ENCODE data around the gene FURIN. TPM values are rescaled to one million over a fixed set of nuclear protein-coding genes. Genes with fewer than 3 reads are reported as not detected.

The FURIN gene
- total RNA-seq, 1 experiment from 2014 or later, result 62.0 TPM

- POLR2A ChIA-PET, result no interaction called here
- BruUV-seq (replicated peaks), result no TSS peak
- H3K27me3 ChIP-seq (ENCODE audit: control insufficient read depth, insufficient read depth, low read length), result no peaks in the 10 kb centered on the region
- H3K36me3 ChIP-seq (ENCODE audit: control insufficient read depth, insufficient read depth, low read length), result no peaks in the 10 kb centered on the region
- no peak overlapping the region for H3K27ac ChIP-seq (ENCODE audit: low read length)
- H3K4me1 ChIP-seq (ENCODE audit: control insufficient read depth, insufficient read depth, low read length), result no peaks in the 10 kb centered on the region
- intact Hi-C loops (cut with micrococcal nuclease; ENCODE audit: unreplicated experiment), result no loop called here
- no peak overlapping the region for H3K4me3 ChIP-seq (ENCODE audit: low read depth in 2 of 2, low read length in 2 of 2)
- ATAC-seq (no peak), DNase-seq (ENCODE audit: low read depth, low spot score) (no peak)
- H3K9me3 ChIP-seq (ENCODE audit: control insufficient read depth, insufficient read depth, low read depth, low read length), result no peaks in the 10 kb centered on the region
- no peak for TF ChIP-seq CTCF (IDR thresholded peaks at IDR 0.05)
- TF ChIP-seq SIN3A (IDR thresholded peaks at IDR 0.05; ENCODE audit: borderline replicate concordance, insufficient read depth, low read depth, low read length), result no peak
- no peak for TF ChIP-seq POLR2AphosphoS5 (IDR thresholded peaks at IDR 0.05; ENCODE audit: low read depth, low read length)
- no peak for TF ChIP-seq REST (IDR thresholded peaks at IDR 0.05; ENCODE audit: insufficient read depth in 1 of 2, low read depth in 2 of 2, low read length in 1 of 2)
- no peak for TF ChIP-seq TCF7L2 (IDR thresholded peaks at IDR 0.05; ENCODE audit: low read depth, low read length)
- CTCF ChIA-PET, result interaction anchor here (0.9 kb wide), 1 partner anchor 51 kb away, joined by 3 read pairs; no protein-coding TSS in a partner anchor
- in situ Hi-C loops (cut with HindIII; ENCODE audit: low pct_unique_long_range_greater_than_20kb, low sequenced_read_pairs), result no loop called here
These were observed 33.8 kb upstream of the FURIN start for GRCh38 chr15:90834626-90835025.

- H3K4me3 ChIP-seq (ENCODE audit: low read depth in 2 of 2, low read length in 2 of 2), result no peak overlapping the region
- DNase-seq (ENCODE audit: low read depth, low spot score), result no peak
- no peak for TF ChIP-seq REST (IDR thresholded peaks at IDR 0.05; ENCODE audit: insufficient read depth in 1 of 2, low read depth in 2 of 2, low read length in 1 of 2)
- no peak for TF ChIP-seq POLR2AphosphoS5 (IDR thresholded peaks at IDR 0.05; ENCODE audit: low read depth, low read length)
- TF ChIP-seq SIN3A (IDR thresholded peaks at IDR 0.05; ENCODE audit: borderline replicate concordance, insufficient read depth, low read depth, low read length), result no peak
- no peak for TF ChIP-seq CTCF (IDR thresholded peaks at IDR 0.05)
- no peak for TF ChIP-seq TCF7L2 (IDR thresholded peaks at IDR 0.05; ENCODE audit: low read depth, low read length)
- POLR2A ChIA-PET, result no interaction called here
- H3K9me3 ChIP-seq (ENCODE audit: control insufficient read depth, insufficient read depth, low read depth, low read length), result no peaks in the 10 kb centered on the region
- CTCF ChIA-PET, result interaction anchor here (0.6 kb wide), 1 partner anchor 96 kb away, joined by 3 read pairs; the partner anchor contains the start of gene HDDC3
- BruUV-seq (replicated peaks), result no TSS peak
- intact Hi-C loops (cut with micrococcal nuclease; ENCODE audit: unreplicated experiment), result no loop called here
- H3K27me3 ChIP-seq (ENCODE audit: control insufficient read depth, insufficient read depth, low read length), result no peaks in the 10 kb centered on the region
- in situ Hi-C loops (cut with HindIII; ENCODE audit: low pct_unique_long_range_greater_than_20kb, low sequenced_read_pairs), result no loop called here
- no peak for ATAC-seq
- H3K4me1 ChIP-seq (ENCODE audit: control insufficient read depth, insufficient read depth, low read length), result no peaks in the 10 kb centered on the region
- no peak overlapping the region for H3K27ac ChIP-seq (ENCODE audit: low read length)
- H3K36me3 ChIP-seq (ENCODE audit: control insufficient read depth, insufficient read depth, low read length), result no peaks in the 10 kb centered on the region
These were observed 32.0 kb upstream of the FURIN start for GRCh38 chr15:90836296-90836871.
